Activated T-cell treated with anti-CD3 and anti-CD28 coated beads, Interleukin-2, amount 50 U/mL, for 1 hour (primary cell): ENCODE measurements around the gene IRAK2.
"Not testable (repeated sequence)": the region's sequence is repeated elsewhere in the genome, so short reads cannot be mapped to it uniquely, and the experiment has no call there.

Experiments
- DNase-seq: peaks from one replicate; pipeline ENCODE4 v3.0.0-alpha.2; 2020

IRAK2 gene

GRCh38 chr3:10260211-10260701 lies 95.5 kb downstream of the IRAK2 start:
- DNase-seq = no peak

- DNase-seq = no peak
Observed at GRCh38 chr3:10262027-10262426, 97.3 kb downstream of the IRAK2 start.

GRCh38 chr3:10263646-10264363 lies 99.1 kb downstream of the IRAK2 start:
- DNase-seq = peak; percentile 72

GRCh38 chr3:10265833-10266232 lies 101.1 kb downstream of the IRAK2 start:
- DNase-seq = no peak

- not testable (repeated sequence) for DNase-seq
Observed at GRCh38 chr3:10266936-10267335, 102.2 kb downstream of the IRAK2 start.

DNA sequence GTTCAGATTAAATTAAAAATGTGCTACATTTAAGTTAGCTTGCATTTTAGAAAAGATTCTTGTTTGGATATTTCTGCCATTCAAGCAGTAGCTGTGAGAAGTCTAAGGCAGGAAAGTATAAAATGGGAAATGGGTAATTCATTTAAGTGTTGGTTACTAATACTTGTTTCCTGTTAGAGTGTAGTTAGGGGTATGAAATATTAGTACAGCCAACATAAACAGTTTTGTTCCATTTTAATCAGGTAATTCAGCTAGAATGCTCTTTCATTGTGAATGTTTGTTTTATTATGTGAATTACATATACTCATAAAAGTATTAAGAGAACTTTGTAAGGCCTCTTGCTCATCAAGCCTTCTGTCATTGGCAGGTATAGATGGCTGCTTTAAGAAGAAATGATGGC lies 103.4 kb downstream of the IRAK2 start:
- DNase-seq = no peak

DNA sequence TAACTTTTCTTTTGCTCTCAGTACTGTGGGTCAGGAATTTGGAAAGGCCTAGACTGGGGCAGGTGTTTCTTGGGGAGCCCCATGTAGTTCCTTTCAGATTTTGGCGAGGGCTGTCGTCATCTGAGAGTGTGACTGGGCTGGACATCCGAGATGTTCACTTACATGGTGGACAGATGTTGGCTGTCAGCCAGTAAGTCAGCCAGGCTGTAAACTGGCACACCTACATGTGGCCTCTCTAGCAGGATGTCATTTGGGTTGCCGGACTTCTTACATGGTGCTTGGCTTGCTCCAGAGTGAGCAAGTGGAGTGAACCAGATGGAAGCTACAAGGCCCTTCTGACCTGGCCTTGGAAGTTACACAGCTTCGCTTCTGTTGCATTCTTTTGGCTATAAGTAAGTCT lies 104.2 kb downstream of the IRAK2 start:
- DNase-seq = no peak

DNA sequence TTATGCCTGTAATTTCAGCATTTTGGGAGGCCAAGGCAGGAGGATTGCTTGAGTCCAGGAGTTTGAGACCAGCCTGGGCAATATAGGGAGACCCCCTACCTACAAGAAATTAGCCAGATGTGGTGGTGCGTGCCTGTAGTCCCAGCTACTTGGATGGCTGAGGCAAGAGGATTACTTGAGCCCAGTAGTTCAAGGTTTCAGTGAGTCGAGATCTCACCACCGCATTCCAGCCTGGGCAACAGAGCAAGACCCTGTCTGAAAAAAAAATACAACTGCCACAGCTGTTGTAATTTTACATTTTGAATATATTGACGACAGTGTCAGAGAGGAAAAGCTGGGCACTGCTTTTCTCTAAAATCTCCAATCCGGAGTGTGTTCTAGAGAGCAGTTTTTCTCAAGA lies 104.7 kb downstream of the IRAK2 start:
- DNase-seq = no peak

DNA sequence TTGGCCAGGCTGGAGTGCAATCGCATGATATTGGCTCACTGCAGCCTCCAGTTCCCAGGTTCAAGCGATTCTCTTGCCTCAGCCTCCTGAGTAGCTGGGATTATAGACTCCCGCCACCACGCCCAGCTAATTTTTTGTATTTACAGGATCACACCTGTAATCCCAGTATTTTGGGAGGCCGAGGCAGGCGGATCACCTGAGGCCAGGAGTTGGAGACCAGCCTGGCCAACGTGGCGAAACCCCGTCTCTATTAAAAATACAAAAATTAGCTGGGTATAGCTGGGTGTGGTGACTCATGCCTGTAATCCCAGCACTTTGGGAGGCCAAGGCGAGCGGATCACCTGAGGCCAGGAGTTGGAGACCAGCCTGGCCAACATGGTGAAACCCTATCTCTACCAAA lies 107.8 kb downstream of the IRAK2 start:
- not testable (repeated sequence) for DNase-seq

DNA sequence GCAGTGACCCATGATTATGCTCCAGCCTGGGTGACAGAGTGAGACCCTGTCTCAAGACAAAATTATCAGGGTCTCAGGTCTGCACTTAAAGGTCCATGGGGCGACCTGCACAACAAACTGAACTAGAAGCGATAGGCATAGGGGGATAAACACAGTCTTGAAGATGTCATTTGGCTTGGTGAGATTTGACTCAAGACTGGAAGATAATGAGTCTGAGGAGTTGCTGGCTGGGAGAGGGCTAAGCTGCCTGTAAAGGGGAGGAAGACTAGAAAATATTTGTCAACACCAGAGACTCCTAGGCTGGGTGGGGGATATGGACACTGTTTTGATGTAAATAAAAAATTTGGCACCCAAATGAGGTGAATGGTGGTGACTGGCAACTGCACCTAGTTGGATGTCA lies 108.3 kb downstream of the IRAK2 start:
- no peak for DNase-seq

DNA sequence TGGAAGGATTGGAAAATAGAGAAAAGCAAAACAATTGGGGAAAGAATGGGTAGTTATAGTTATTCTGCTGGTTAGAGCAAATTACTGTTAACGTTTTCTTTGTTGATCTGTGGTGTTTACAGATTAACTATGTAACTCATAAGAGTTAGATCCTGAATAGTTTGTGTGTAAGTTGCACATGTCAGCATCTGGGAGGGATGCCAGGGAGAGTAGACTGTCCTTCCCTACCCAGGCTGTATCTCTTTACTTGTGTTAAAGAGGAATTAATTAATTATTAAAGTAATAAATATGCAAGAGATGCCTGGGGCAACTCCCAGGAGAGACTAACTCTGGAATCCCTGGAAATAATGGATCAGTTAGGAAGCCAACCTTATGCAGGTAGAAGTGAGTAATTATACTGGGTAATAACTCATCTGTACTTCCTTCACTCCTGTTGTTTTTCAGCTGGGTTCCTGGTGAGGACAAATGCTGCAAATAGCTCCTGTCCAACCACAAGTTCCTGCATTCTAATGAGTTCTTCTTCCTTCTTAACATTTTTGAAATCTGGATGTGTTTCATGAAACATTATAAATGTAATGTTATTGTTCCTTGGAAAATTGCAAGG lies 109.1 kb downstream of the IRAK2 start:
- DNase-seq = no peak

DNA sequence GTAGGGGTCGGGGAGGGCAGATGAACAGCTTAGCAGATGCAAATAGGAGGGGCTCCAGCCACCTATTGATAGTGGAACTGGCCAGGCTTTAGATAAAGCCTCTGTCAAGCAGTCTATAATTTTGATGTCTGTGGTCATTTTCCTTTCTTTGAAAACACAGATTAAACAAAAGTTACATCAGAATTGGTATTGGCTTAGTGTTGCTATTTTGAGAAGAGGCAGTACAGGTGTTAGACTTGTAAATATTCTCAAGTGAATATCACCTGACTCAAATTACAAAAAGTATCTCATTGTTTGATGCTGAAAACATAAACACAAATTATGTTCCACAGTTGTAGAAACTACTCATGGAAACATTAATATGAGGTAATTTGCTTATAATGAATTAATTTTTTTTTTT lies 109.9 kb downstream of the IRAK2 start:
- no peak for DNase-seq

- no peak for DNase-seq
Observed at GRCh38 chr3:10277115-10277625, 112.5 kb downstream of the IRAK2 start.

- no peak for DNase-seq
Observed at GRCh38 chr3:10278501-10278900, 113.8 kb downstream of the IRAK2 start.

GRCh38 chr3:10279384-10280176 lies 114.9 kb downstream of the IRAK2 start:
- DNase-seq = no peak

DNA sequence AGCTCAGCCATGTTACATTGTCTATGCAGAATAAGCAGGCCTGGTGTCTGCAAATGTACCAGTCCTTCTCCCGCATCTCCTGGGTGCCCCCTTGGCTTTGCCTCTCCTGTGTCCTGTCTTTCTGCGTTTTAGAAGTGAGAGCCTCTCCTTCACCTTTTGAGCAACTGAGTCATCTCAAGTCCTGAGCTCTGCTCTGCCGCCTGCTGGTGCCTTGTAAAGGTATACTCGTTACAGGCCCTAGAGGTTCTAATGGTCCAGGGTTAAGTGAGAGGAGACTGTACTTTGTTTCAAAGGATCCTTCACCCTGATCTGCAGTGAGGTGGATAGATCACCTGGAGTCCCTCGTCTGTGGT lies 115.4 kb downstream of the IRAK2 start:
- DNase-seq = no peak

- no peak for DNase-seq
Observed at GRCh38 chr3:10280571-10280970, 115.9 kb downstream of the IRAK2 start.

DNA sequence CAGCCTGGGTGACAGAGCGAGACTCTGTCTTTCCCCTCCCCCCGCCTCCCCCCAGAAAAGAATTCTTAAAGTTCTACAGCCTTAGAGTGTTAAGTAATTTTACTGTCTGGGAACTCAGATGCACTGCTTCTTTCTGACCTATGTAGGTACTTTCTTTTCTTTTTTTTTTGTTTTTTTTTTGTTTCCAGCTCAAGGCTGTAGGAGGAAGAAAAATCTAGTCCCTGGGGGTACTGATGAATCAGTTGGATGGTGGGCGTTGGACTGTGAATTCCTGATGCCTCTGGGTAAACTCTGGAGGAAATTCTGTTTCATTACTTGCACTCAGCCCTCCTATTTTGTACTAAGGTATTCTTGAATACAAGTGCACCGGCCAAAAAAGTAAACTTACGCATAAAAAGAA lies 117.2 kb downstream of the IRAK2 start:
- DNase-seq = no peak

- no peak for DNase-seq
Observed at GRCh38 chr3:10283638-10284037, 118.9 kb downstream of the IRAK2 start.

DNA sequence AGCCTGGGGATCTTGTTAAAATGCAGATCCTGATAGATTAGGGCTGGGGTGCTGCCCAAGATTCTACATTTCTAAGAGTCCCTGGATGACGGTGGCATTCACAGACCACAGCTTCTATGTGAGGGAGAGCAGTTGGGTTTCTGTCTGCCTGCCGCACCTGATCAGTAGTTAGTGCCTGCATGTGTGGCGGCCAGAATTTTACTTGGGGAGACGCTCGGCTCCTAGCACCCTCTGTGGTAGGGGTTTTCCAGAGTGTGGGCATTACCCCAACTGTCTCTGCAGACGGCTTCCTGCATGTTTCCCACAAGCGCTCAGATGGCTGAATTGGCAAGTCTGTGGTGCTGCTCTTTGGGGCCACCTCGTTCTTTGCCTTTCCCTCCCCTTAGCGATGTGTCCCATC lies 119.8 kb downstream of the IRAK2 start:
- peak; percentile 37 for DNase-seq

DNA sequence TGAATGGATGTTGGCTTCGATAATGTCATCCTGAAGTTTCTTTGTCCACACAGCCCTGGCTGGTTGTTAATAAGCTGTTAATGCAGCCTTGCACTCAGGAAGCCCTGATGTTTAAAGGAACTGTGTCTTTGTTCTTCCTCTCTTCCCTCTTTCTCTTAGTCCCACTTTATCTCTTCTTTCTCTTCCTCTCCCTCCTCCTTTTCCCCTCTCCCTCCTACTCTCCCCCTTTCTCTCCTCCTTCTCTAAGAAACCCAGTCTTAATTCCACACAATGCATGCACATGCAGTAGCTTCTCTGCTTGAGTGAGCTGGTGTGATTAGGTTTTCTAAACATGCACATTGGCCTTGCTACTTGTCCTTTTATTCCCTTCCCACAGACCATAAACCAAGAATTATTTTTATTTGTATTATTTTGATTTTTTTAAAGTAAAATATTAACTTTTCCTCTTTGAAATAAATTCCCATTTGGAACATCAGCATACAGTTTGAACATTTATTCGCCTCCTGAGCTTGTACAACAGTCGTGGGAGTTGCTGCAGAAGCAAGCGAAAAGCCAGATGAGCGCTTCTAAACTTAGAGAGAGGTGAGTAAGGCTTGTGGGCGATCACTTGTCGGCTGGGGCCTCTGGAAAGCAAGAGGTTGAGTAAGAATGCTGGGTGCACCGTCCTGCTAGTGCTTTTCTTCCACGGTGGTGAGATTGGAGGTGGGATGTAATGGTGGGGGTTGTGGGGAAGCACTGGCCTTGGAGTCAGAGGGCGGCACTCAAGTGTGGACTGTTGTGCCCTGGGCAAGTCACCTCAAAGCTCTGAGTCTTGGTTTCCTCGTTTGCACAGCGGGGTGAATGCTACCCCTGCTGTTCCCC lies 120.8 kb downstream of the IRAK2 start:
- DNase-seq = no peak

DNA sequence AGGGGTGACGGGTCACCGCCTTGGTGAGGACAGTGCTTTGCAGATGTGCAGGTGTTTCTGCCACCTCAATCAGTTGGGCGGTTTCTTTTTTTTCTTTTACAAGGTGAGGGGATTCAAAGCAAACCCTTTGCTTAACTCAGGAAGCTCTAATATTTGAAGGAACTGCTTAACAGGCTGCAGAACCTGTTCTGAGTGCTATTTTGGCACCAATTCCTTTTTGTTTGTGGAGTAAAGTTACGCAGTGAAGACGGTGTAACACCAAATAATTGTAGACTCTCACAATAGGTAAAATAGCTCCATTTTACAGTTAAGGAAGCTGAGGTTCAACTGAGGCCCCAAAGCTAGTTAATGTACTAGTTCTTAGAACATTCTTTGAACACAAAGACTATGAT lies 121.4 kb downstream of the IRAK2 start:
- DNase-seq = no peak
